ENCODE results near the gene KCNH2.

DNA sequence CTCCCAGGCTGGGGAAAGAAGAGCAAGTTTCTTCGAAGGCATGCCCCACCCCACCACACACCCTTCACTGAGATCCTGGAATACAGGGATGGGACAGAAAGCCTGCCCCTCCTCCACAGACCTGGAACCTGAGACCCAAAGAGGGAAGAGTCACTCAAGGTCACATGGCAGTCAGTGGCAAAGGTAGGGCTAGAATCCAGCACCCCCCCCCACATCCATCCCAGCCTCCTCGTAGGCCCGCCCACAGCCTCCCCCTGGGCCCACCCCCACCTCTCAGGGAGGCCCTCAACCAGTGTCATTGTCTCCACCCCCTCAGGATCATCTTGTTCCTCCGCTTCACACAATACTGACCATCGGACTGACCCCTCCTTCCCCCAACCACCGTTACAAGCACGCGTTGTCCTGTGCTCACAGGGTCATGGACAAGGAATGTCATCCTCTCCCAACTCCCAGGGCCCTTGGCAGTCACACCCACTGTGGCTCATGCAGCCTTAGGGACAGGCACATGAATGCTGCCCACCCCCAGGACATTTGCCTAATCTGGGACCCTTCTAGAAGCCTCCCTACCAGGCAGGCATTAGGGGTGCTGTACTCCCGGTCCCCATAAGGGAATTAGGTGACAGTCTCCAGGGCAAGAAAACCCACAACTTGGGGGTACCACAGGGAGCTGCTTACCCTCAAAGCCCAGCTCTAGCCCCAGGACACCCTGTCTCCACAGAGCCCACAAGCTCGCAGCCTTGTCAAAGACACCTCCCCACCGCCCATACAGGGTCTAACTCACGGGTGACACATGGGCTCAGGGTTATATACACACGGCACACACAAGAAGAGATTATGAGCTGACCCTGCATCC, 1.4 kb downstream of the KCNH2 start:
- no peak for TF ChIP-seq POLR2A (IDR thresholded peaks at IDR 0.05)
- TF ChIP-seq, protein P1, sequence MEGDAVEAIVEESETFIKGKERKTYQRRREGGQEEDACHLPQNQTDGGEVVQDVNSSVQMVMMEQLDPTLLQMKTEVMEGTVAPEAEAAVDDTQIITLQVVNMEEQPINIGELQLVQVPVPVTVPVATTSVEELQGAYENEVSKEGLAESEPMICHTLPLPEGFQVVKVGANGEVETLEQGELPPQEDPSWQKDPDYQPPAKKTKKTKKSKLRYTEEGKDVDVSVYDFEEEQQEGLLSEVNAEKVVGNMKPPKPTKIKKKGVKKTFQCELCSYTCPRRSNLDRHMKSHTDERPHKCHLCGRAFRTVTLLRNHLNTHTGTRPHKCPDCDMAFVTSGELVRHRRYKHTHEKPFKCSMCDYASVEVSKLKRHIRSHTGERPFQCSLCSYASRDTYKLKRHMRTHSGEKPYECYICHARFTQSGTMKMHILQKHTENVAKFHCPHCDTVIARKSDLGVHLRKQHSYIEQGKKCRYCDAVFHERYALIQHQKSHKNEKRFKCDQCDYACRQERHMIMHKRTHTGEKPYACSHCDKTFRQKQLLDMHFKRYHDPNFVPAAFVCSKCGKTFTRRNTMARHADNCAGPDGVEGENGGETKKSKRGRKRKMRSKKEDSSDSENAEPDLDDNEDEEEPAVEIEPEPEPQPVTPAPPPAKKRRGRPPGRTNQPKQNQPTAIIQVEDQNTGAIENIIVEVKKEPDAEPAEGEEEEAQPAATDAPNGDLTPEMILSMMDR (IDR thresholded peaks at IDR 0.05) = no peak
